NT2/D1 (cell line): ENCODE measurements around the gene RERE.

ENCODE experiments used
- SUZ12 ChIP-seq: IDR thresholded peaks from 2 replicates; pipeline ENCODE4 v1.6.1; 2011; ENCODE audit not compliant: insufficient read length, insufficient read depth; ENCODE audit errors: extremely low read depth
- YY1 ChIP-seq: IDR thresholded peaks from 2 replicates; pipeline ENCODE4 v1.6.1; 2011; ENCODE audit not compliant: insufficient read length, insufficient read depth
- ZNF274 ChIP-seq: IDR thresholded peaks from 2 replicates; pipeline ENCODE4 v1.6.1; 2011; ENCODE audit warnings: mild to moderate bottlenecking, low read depth, low read length

GRCh38 chr1:8455700-8456307 lies 361.6 kb downstream of the RERE start:
- no peak for TF ChIP-seq YY1
- TF ChIP-seq ZNF274, result no peak
- no peak for TF ChIP-seq SUZ12
